Measurements from ENCODE around the gene CRTC2.

CRTC2 gene

GRCh38 chr1:153945131-153945794, 13.1 kb downstream of the CRTC2 start:
- DNase-seq: peak; percentile 84

- DNase-seq: peak; percentile 62
These were observed 13.6 kb downstream of the CRTC2 start for GRCh38 chr1:153944827-153945117.

- no peak for DNase-seq
These were observed 14.2 kb downstream of the CRTC2 start for GRCh38 chr1:153944005-153944826.

GRCh38 chr1:153942766-153943549, 15.5 kb downstream of the CRTC2 start:
- DNase-seq: no peak

GRCh38 chr1:153941826-153942725, 16.3 kb downstream of the CRTC2 start:
- no peak for DNase-seq

GRCh38 chr1:153940756-153941155, 17.7 kb downstream of the CRTC2 start:
- no peak for DNase-seq

GRCh38 chr1:153939476-153939875, 18.9 kb downstream of the CRTC2 start:
- DNase-seq: no peak

- DNase-seq: no peak
These were observed 19.4 kb downstream of the CRTC2 start for GRCh38 chr1:153938996-153939395.

GRCh38 chr1:153937331-153937730, 21.1 kb downstream of the CRTC2 start:
- no peak for DNase-seq

- no peak for DNase-seq
These were observed 22.2 kb downstream of the CRTC2 start for GRCh38 chr1:153936011-153936802.

GRCh38 chr1:153934746-153935145, 23.7 kb downstream of the CRTC2 start:
- no peak for DNase-seq

GRCh38 chr1:153933955-153934354, 24.5 kb downstream of the CRTC2 start:
- no peak for DNase-seq

- DNase-seq: no peak
These were observed 25.0 kb downstream of the CRTC2 start for GRCh38 chr1:153933430-153933829.

GRCh38 chr1:153932156-153933131, 26.0 kb downstream of the CRTC2 start:
- DNase-seq: no peak

- no peak for DNase-seq
These were observed 28.1 kb downstream of the CRTC2 start for GRCh38 chr1:153929981-153930948.

- DNase-seq: no peak
These were observed 29.0 kb downstream of the CRTC2 start for GRCh38 chr1:153929426-153929825.

- no peak for DNase-seq
These were observed 29.5 kb downstream of the CRTC2 start for GRCh38 chr1:153928791-153929341.

- no peak for DNase-seq
These were observed 30.2 kb downstream of the CRTC2 start for GRCh38 chr1:153928245-153928644.

- no peak for DNase-seq
These were observed 32.0 kb downstream of the CRTC2 start for GRCh38 chr1:153926405-153926804.
